Neuron (in vitro differentiated cells): ENCODE measurements around the gene DCDC2.
A peak's percentile ranks its signal among the peaks of the same experiment; 100 is the strongest.
"Not testable (repeated sequence)": the region's sequence is repeated elsewhere in the genome, so short reads cannot be mapped to it uniquely, and the experiment has no call there.

Experiments
- H2AFZ ChIP-seq: one replicate; pipeline ENCODE4 v1.6.1; 2013; ENCODE audit warnings: low read depth, mild to moderate bottlenecking, inconsistent platforms, low read length, moderate library complexity
- H3K27me3 ChIP-seq: one replicate; pipeline ENCODE4 v1.6.1; 2013; ENCODE audit warnings: low read length; ENCODE audit not compliant: insufficient read depth
- H3K36me3 ChIP-seq: one replicate; pipeline ENCODE4 v1.6.1; 2013; ENCODE audit warnings: low read length; ENCODE audit not compliant: insufficient read depth
- H3K4me1 ChIP-seq: one replicate; pipeline ENCODE4 v1.6.1; 2013; ENCODE audit warnings: low read length; ENCODE audit not compliant: insufficient read depth
- H3K4me3 ChIP-seq: 2 replicates; pipeline ENCODE4 v1.5.1; 2013; ENCODE audit warnings: mild to moderate bottlenecking, low read length, moderate library complexity
- H3K9me3 ChIP-seq: one replicate; pipeline ENCODE4 v1.6.1; 2013; ENCODE audit warnings: low read length

Gene DCDC2

GRCh38 chr6:24357336-24358218 lies at the start of gene DCDC2:
DCDC2 (minus strand) TSS chr6:24358059; CDS start chr6:24357750, 309 bp downstream.
- Histone ChIP-seq H3K36me3 (no peaks in the 10 kb centered on the region), H3K4me3 (no peak within 1 kb of the TSS), H3K4me1 (peaks cover 10% of the 10 kb centered on the region), H3K9me3 (no peaks in the 10 kb centered on the region), H3K27me3 (no peaks in the 10 kb centered on the region), H2AFZ (no peak within 1 kb of the TSS)

DNA sequence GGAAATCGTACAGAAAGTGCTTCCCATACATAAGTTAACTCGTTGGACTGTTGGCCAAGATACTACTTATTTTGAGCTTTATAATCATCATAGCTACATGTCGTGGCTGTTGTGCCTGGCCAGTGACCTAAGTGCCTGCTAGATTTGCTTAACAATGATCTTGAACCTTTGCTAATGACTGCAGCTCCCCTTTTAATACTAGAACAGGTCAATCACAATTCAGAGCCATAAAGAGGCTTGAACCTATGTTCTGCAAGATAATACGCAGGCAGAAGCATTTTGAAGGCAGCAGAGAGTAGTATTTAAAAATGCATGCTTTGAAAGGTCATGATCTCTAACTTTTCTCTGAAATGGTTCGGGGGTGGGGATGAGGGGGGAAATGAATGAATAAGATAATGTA lies 47.4 kb upstream of the DCDC2 start:
- peaks cover 14% of the 10 kb centered on the region for H3K4me1 ChIP-seq
- no peak overlapping the region for H3K4me3 ChIP-seq
- H3K27me3 ChIP-seq: no peaks in the 10 kb centered on the region
- H2AFZ ChIP-seq: no peak overlapping the region
- no peaks in the 10 kb centered on the region for H3K9me3 ChIP-seq
- peaks cover 35% of the 10 kb centered on the region for H3K36me3 ChIP-seq

DNA sequence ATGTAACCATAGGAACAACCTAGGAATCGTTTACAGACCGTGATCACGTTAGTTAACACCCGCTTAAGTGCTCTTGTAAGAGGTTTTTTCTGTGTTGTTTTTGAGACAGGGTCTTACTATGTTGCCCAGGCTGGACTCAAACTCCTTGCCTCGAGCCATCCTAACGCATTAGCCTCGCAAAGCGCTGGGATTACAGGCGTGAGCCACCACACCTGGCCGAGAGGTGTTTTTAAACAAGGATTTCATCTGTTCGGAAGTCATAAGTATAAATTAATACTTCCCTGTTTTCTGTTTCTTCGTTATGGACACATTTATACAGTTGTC lies 45.6 kb upstream of the DCDC2 start:
- H2AFZ ChIP-seq: peak overlapping the region; percentile 60
- peaks cover 14% of the 10 kb centered on the region for H3K4me1 ChIP-seq
- H3K9me3 ChIP-seq: no peaks in the 10 kb centered on the region
- peak overlapping the region; percentile 87 for H3K4me3 ChIP-seq
- H3K27me3 ChIP-seq: no peaks in the 10 kb centered on the region
- H3K36me3 ChIP-seq: peaks cover 22% of the 10 kb centered on the region

GRCh38 chr6:24402697-24403500 lies 45.0 kb upstream of the DCDC2 start, which contains the start of gene MRS2:
MRS2 (plus strand) TSS chr6:24402936; CDS start chr6:24403047, 111 bp downstream.
- Histone ChIP-seq H2AFZ (peak within 1 kb of the TSS; percentile 60), H3K4me3 (peak within 1 kb of the TSS; percentile 87), H3K4me1 (peaks cover 14% of the 10 kb centered on the region), H3K9me3 (no peaks in the 10 kb centered on the region), H3K27me3 (no peaks in the 10 kb centered on the region), H3K36me3 (peaks cover 21% of the 10 kb centered on the region)

DNA sequence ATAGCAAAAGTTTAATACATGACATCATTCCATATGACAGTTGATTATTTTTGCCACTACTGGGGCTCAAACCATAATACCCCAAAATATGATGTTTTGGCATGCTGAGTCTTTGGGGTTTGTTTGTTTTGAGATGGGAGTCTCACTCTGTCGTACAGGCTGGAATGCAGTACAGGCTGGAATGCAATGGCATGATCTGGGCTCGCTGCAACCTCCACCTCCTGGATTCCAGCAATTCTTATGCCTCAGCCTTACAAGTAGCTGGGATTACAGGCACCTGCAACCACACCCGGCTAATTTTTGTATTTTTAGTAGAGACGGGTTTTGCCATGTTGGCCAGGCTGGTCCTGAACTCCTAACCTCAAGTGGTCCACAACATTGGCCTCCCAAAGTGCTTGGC lies 43.6 kb upstream of the DCDC2 start:
- peaks cover 2% of the 10 kb centered on the region for H3K9me3 ChIP-seq
- peaks cover 15% of the 10 kb centered on the region for H3K36me3 ChIP-seq
- peaks cover 14% of the 10 kb centered on the region for H3K4me1 ChIP-seq
- no peaks in the 10 kb centered on the region for H3K27me3 ChIP-seq
- no peak overlapping the region for H3K4me3 ChIP-seq
- H2AFZ ChIP-seq: no peak overlapping the region

DNA sequence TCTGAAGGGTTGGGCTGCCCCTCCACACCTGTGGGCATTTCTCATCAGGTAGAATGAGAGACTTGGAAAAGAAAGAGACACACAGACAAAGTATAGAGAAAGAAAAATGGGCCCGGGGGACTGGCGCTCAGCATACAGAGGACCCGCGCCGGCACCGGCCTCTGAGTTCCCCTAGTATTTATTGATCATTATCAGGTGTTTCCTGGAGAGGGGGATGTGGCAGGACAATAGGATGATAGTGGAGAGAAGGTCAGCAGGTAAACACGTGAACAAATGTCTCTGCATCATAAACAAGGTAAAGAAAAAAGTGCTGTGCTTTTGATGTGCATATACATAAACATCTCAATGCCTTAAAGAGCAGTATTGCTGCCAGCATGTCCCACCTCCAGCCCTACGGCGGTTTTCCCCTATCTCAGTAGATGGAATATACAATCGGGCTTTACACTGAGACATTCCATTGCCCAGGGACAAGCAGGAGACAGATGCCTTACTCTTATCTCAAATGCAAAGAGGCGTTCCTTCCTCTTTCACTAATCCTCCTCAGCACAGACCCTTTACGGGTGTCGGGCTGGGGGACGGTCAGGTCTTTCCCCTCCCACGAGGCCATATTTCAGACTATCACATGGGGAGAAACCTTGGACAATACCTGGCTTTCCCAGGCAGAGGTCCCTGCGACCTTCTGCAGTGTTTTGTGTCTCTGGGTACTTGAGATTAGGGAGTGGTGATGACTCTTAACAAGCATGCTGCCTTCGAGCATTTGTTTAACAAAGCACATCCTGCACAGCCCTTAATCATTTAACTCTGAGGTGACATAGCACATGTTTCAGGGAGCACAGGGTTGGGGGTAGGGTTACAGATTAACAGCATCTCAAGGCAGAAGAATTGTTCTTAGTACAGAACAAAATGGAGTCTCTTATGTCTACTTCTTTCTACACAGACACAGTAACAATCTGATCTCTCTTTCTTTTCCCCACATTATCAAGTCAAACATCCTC lies 42.5 kb upstream of the DCDC2 start:
- H3K4me3 ChIP-seq, H3K9me3 ChIP-seq, H3K36me3 ChIP-seq, H2AFZ ChIP-seq, H3K27me3 ChIP-seq: not testable (repeated sequence)
- peaks cover 14% of the 10 kb centered on the region for H3K4me1 ChIP-seq

GRCh38 chr6:24397631-24398030 lies 39.8 kb upstream of the DCDC2 start:
- Histone ChIP-seq H3K9me3 (peaks cover 2% of the 10 kb centered on the region), H3K36me3 (no peaks in the 10 kb centered on the region), H2AFZ (no peak overlapping the region), H3K27me3 (no peaks in the 10 kb centered on the region), H3K4me1 (peaks cover 7% of the 10 kb centered on the region), H3K4me3 (no peak overlapping the region)

DNA sequence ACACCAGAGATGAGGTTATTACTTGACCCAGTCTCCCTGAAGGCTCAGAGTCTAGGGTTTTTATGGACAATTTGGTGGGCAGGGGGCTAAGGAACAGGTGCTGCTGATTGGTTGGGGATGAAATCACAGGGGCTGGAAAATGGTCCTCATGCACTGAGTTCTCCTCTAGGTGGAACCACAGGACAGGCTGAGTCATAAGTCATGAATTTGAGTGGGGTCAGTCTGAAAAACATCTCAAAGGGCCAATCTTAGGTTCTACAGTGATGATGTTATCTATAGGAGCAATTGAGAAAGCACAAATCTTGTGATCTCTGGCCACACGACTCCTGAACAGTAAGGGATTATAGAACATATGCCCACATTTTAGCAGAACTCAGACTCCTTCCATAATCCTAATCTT lies 39.0 kb upstream of the DCDC2 start:
- no peak overlapping the region for H3K4me3 ChIP-seq
- peaks cover 2% of the 10 kb centered on the region for H3K9me3 ChIP-seq
- no peak overlapping the region for H2AFZ ChIP-seq
- peaks cover 3% of the 10 kb centered on the region for H3K27me3 ChIP-seq
- H3K36me3 ChIP-seq: no peaks in the 10 kb centered on the region
- H3K4me1 ChIP-seq: peaks cover under 1% of the 10 kb centered on the region

GRCh38 chr6:24394780-24395437 lies 37.0 kb upstream of the DCDC2 start:
- no peak overlapping the region for H2AFZ ChIP-seq
- no peak overlapping the region for H3K4me3 ChIP-seq
- H3K36me3 ChIP-seq: no peaks in the 10 kb centered on the region
- H3K4me1 ChIP-seq: no peaks in the 10 kb centered on the region
- H3K27me3 ChIP-seq: peaks cover 3% of the 10 kb centered on the region
- peaks cover 2% of the 10 kb centered on the region for H3K9me3 ChIP-seq

DNA sequence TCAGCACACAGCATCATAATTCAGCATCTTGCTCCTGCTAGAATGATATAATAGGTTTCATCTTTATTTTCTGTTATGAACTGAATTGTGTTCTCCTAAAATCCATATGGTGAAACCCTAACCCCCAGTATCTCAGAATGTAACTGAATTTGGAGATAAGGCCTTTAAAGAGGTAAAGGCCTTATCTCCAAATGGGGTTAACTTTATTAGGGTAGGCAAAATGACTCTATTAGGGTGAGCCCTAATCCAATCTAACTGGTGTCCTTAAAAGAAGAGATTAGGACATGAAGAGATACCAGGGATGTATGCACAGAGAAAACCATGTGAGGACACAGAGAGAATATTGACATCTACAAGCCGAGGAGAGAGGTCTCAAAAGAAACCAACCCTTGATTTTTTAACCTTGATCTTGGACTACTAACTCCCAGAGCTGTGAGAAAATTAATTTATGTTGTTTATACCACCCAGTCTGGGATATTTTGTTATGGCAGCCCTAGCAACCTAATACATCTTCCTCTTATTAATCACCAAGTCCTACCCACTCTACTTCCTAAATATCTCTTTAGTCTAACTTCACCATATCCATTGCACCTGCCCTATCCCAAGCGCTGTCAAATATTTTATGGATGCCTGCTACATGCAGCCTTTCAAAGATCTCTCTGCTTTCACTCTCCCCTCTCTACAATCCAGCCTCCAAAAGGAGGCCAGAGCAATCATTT lies 36.4 kb upstream of the DCDC2 start:
- Histone ChIP-seq H3K4me3 (no peak overlapping the region), H2AFZ (no peak overlapping the region)

GRCh38 chr6:24391756-24392405 lies 34.0 kb upstream of the DCDC2 start:
- H3K4me3 ChIP-seq: no peak overlapping the region
- H3K36me3 ChIP-seq: no peaks in the 10 kb centered on the region
- no peaks in the 10 kb centered on the region for H3K4me1 ChIP-seq
- no peak overlapping the region for H2AFZ ChIP-seq
- peaks cover 3% of the 10 kb centered on the region for H3K27me3 ChIP-seq
- peaks cover 2% of the 10 kb centered on the region for H3K9me3 ChIP-seq

More for the DNA sequence above, 36.4 kb upstream of the DCDC2 start:
- Histone ChIP-seq H3K27me3 (peaks cover 3% of the 10 kb centered on the region), H3K9me3 (peaks cover 2% of the 10 kb centered on the region), H3K4me1 (no peaks in the 10 kb centered on the region), H3K36me3 (no peaks in the 10 kb centered on the region)
